Stimulated activated CD4-positive, alpha-beta T cell treated with anti-CD3 and anti-CD28 coated beads, Interleukin-4, amount 100 ng/mL, for 48 hours (primary cell): ENCODE measurements around the gene KRT13.

Experiments used
- DNase-seq, 2 donors: peaks; one replicate each; pipeline ENCODE4 v3.0.0-alpha.2; 2020; ENCODE audit warnings: low read depth in 2 of 2

KRT13 gene

DNA sequence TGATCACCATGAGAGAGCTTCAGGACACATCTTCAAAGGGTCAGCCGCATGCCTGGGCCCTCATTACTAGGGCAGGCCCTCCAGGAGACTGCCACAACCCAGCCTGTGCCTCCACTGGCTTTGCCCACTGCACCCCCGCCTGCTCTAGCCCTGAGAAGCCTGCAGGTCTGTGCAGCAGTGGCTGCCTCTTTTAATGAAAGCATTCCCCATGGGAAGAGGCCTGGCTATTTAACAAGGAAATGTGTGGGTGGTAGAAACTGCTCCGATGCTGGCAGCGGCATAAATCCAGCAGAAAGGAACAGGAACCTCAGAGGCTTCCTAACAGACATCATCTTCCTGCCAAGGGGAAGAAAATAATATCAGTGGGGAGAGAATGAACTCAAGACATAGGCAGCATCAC lies 37.9 kb downstream of the KRT13 start:
- DNase-seq = no peak

DNA sequence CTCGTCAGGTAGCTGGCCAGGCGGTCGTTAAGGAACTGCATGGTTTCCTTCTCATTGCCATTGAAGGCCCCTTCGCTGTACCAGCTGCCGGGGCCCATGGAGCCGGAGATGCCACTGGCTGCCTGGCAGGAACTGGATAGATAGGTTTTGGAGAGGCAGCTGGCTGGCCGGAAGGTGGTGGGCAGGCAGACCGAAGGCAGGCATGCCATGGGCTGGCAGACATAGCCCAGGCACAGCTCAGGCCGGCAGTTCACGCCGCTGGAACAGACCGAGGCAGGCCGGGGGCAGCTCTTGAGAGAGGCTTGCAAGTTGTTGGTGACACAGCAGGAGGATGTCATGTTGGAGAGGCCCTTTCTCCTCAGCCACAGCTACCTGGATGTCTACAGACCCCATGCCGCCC lies 38.4 kb downstream of the KRT13 start, which contains the start of gene KRT32:
KRT32 (minus strand) TSS at position 399 of the 400 bp plus-strand sequence; CDS start at position 338, 61 bp downstream.
- DNase-seq = no peak

DNA sequence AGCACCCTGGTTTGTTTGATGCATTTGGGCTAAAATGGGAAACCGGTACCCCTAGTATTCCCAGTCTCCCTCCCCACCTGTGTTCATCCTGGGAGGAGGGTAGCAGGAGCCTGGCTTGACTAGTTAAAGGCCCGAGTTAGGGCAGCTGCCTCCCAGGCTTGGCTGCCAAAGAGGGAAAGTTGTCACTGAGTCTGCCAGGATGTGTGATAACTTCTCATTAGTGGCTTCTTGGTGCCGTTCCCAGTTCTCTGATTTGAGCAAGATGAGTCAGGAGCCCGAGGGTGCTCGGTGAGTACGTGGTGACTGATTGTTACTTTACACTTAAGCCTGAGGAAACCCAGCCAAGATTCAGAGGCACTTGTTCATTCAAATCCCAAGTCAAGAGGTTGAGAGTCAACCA lies 40.7 kb downstream of the KRT13 start:
- DNase-seq = no peak

DNA sequence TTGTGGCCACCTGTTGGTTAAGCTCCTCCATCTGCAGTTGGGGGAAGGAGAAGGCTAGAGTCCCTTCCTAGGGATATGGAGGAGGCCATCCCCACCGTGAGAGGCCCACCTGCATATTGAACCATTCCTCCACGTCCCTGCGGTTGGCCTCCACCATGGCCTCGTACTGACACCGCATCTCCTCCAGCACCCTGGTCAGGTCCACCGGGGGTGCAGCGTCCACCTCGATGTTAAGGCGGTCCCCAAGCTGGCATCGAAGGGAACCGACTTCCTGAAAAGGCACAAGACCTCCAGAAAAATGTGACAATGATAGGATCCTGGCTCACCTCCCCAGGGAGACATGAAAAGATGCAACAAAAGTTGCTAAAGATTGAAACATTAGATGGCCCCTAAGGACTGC lies 41.2 kb downstream of the KRT13 start:
- no peak for DNase-seq

DNA sequence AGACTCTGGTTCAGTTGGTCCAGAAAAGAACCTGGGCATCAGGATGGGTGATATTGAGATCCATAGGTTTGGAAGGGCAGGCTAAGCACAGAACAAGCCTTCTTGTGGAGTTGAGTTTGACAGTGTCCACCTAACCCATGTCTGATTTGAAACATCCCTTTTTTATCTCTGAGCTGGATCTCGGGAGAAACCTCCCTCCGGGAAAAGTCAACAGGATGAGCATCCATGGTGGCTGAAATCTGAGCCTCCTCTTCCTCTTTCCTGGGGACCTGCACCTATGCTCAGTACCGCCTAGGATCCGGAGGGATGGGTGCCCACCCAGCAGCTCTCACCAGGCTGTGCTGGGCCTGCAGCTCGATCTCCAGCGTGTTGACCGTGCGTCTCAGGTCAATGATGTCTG lies 41.7 kb downstream of the KRT13 start:
- no peak for DNase-seq

DNA sequence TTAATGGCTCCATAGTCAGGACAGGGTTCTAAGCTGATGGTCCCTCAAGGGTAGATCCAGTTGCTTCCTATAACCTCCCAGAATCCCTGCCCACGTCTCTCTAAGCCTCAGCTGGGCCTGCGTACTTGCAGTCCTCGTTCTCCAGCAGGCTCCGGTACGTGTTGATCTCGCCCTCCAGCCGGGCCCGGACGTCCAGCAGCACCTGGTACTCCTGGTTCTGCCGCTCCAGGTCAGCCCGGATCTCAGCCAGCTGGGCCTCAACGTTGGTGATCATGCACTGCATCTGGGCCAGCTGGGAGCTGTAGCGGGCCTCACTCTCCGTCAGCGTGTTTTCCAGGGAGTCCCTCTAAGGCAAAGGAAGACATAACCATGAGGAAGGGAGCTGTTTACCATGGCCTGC lies 42.7 kb downstream of the KRT13 start:
- no peak for DNase-seq

DNA sequence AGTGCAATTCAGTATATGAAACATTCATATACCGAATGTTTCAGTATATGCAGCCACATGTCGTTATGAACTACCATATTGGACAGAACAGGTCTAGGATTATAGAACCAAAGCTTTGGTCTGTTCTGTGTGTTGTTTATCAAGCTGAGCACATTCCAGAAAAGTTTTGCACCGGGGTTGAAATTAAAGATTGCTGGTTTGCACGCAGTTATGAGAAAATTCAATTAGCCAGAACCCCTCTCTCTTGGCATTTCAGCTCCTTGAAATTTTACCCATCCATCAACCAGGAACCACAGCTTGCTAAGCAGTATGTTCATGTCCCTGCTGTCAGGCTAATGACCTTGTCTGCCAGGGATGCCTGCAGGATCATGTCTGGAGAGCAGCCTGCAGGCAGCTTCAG lies 47.7 kb downstream of the KRT13 start:
- no peak for DNase-seq

DNA sequence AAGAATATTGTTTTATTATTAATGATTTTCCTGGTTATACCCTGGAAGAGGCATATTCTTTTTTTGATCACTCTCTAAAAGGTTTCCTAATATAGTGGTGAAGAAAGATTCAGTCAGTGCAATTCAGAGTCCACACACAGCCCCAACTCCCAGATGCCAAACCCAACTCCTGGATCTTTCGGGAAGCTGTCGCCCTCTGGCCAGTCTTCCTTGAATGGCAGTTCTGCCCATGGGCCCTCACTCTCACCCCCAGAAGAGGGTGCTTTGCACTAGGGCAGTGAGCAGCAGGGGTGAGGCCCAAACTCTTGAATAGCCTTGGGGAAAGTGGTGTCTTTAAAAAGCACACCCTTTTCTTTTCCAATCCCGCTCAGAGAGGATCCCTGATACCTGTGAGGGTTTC lies 49.2 kb downstream of the KRT13 start:
- DNase-seq = no peak

DNA sequence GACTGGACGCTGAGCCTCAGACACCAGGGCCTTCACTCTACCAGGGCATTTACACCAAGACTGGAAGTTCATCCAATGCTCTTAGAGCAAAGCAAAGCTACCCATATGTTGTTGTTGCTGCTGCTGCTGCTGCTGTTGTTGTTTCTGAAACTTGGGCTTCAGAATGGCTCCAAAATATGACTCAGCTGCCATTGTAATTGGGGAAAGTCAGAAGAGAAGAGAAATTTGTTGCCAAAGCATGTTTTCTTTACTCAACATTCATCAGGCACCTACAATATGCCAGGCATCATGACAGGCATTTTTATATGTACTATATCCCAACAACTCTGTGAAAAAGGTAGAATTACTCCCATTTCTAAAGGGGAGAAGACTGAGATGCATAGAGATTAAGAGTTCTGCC lies 50.2 kb downstream of the KRT13 start:
- DNase-seq = no peak

DNA sequence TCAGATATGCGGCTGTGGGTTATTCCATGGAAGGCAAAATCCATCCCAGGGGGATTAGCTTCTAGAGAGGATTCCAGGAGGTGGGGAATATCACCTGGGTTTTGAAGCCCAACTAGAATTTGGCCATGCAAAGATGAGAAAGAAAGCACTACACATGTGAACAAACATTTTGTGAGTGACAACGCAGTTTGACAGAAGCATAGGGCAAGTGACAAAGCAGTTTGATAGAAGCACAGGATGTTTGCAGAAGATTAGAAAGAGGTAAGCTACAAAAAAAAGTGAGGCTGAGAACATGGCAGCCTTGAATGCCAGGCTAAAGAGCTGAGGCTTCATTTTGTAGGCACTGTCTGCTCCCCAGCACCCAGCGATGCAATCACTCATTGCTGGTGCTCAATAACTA lies 52.3 kb downstream of the KRT13 start:
- DNase-seq = no peak

DNA sequence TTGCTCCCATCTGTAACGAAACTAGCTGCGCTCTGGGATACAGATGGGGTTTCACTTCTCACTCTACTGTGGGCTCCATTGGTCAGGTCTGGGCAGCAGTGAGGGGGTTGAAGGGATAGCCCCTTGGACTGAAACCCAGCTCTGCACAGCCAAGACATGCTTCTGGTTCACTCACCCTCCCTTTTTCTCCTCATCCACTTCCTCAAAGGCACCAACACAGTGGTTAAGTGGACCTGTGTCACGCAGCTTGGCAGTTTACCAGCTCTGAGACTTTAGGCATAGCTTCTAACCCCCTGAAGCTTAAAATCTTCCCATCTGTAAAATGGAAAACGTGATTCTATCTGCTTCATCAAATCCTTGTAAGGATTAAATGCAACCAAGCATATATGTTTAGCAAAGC lies 53.1 kb downstream of the KRT13 start:
- no peak for DNase-seq

DNA sequence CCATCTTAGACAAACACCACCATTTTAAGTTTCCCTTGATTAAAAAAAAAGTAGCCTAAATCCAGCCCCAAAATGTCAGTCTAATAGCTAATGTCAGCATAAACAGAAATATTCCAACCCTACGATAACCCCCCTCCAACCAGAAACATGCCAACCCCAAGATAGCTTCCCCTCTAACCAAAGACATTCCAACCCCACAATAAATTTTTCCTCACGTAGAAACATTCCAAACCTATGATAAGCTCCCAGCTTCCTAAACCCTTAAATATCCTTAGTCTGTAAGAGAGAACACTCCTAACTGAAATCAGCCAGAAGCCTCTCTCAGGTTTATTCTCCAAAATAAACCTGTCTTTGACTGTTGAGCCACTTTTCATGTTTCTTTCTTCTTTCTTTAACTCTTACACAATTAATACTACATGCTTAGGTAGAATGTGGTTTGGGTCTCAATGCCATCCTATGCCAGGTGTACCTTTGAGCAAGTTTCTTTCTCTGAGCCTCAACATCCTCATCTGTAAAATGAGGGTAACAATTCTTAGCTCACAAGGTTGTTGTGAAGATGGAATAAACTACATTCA lies 54.2 kb downstream of the KRT13 start:
- DNase-seq = no peak
